A673 (cell line): Measurements from ENCODE around the gene LPCAT1. TPM values are rescaled to one million over a fixed set of nuclear protein-coding genes. Genes with fewer than 3 reads are reported as not detected.
"Not testable (repeated sequence)": the region's sequence is repeated elsewhere in the genome, so short reads cannot be mapped to it uniquely, and the experiment has no call there.

Source experiments
- BruUV-seq: library from RNA; stranded (reverse); fragments of 400-500 nt; replicated peaks from 2 replicates; lab custom pipeline; 2021; lab: Mats Ljungman, UMichigan
- CTCF ChIA-PET: fragments of 300-600 bp; sonication (Branson Sonifier 250); formaldehyde crosslinking; loops from one replicate; lab custom pipeline; 2022; ENCODE audit warnings: antibody characterized with exemption; lab: Charles Lee
- POLR2A ChIA-PET: fragments of 300-600 bp; sonication (Branson Sonifier 250); formaldehyde crosslinking; loops from one replicate; lab custom pipeline; 2022; ENCODE audit warnings: antibody characterized with exemption; ENCODE audit not compliant: low non-redundant PET; lab: Charles Lee
- DNase-seq: peaks from one replicate; pipeline ENCODE4 v3.0.0-alpha.2; 2015; ENCODE audit warnings: low spot score
- H3K27ac ChIP-seq: fragments of 200-600 bp; sonication (generic); 2 replicates; pipeline ENCODE4 v1.5.1; 2016; ENCODE audit warnings: mixed run types, low read depth, mild to moderate bottlenecking, mixed read lengths, antibody characterized with exemption, low read length; ENCODE audit not compliant: poor library complexity, severe bottlenecking
- H3K27me3 ChIP-seq: fragments of 200-600 bp; sonication (generic); replicated peaks from 2 replicates; pipeline ENCODE4 v1.6.1; 2017; ENCODE audit warnings: mixed run types, low read depth, mild to moderate bottlenecking, mixed read lengths, antibody characterized with exemption, low read length; ENCODE audit not compliant: insufficient read depth, poor library complexity
- H3K36me3 ChIP-seq: fragments of 200-600 bp; sonication (generic); 2 replicates; pipeline ENCODE4 v1.6.1; 2016; ENCODE audit warnings: mixed run types, mild to moderate bottlenecking, mixed read lengths, antibody characterized with exemption, low read length; ENCODE audit not compliant: insufficient read depth, poor library complexity, severe bottlenecking
- H3K4me1 ChIP-seq: fragments of 200-600 bp; sonication (generic); 2 replicates; pipeline ENCODE4 v1.6.1; 2017; ENCODE audit warnings: mixed run types, mild to moderate bottlenecking, mixed read lengths, antibody characterized with exemption, low read length; ENCODE audit not compliant: insufficient read depth, poor library complexity, severe bottlenecking
- H3K4me3 ChIP-seq: fragments of 200-600 bp; sonication (generic); 2 replicates; pipeline ENCODE4 v1.5.1; 2016; ENCODE audit warnings: low read depth, mixed run types, mild to moderate bottlenecking, mixed read lengths, low read length; ENCODE audit not compliant: poor library complexity, severe bottlenecking
- H3K9me3 ChIP-seq: fragments of 200-600 bp; sonication (generic); 2 replicates; pipeline ENCODE4 v1.6.1; 2016; ENCODE audit warnings: mixed run types, low read depth, mild to moderate bottlenecking, mixed read lengths, antibody characterized with exemption, low read length; ENCODE audit not compliant: poor library complexity, severe bottlenecking
- EZH2 ChIP-seq: fragments of 200-600 bp; sonication (generic); IDR thresholded peaks from 2 replicates; pipeline ENCODE4 v1.6.1; 2017; ENCODE audit warnings: borderline replicate concordance, low read depth, mild to moderate bottlenecking, mixed read lengths, antibody characterized with exemption, low read length; ENCODE audit not compliant: poor library complexity, severe bottlenecking
- intact Hi-C: fragments of 100-400 bp; cut with micrococcal nuclease; formaldehyde crosslinking; loops from one replicate; pipeline ENCODE4 v1.10.0; 2022; ENCODE audit not compliant: unreplicated experiment
- total RNA-seq: library from RNA; stranded (reverse); gene quantifications from 2 replicates; pipeline ENCODE4 v1.2.3, GENCODE V29; 2021
- TF ChIP-seq, protein P1 (sequence below): fragments of 300-800, 200-600 bp; sonication (generic); conservative IDR thresholded peaks from 2 replicates; pipeline ENCODE4 v1.5.1; 2017; ENCODE audit warnings: low read depth, mild to moderate bottlenecking, antibody characterized with exemption, low read length, moderate library complexity, mixed read lengths

The LPCAT1 gene
- total RNA-seq, 1 experiment from 2014 or later: 97.3 TPM

DNA sequence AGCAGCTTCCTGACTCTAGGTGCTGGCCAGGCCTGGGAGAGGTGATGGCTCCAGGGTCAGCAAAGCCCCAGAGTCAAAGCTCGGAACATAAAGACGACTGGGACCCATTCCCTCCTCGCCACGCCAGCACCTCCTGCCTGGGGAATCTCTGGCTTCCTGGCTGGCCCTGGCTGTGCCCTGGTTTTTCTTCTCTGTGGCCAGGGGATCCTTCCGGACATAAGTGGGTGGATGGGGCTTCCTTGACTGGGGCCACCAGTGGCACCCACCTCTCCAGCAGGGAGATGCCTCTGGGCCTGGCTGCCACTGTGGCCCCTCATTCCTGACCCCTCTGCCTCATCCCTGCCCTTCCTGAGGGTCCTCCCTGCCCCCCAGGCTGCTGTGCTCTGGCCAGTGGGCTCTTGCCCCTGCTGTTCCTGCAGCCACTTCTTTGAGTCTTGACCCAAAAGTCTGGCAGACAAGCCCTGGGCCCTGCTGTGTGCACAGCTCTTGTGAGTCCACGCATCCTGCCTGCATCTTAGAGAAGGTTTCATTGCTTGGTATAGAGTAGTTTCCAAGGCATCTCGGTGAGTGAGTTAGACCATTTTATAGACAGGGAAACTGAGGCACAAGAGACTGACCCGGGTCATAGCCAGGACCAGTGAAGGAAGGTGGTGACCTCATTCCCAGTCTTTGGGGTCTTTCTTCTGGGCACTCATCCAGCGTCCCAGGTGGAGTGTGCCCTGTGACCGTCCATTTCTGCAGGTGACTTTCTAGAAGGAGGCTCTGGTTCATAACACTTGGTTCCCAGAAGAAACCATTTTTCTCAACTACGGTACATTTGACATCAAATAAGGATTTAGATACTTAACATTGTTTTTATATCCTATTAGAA, 17.3 kb upstream of the LPCAT1 start:
- POLR2A ChIA-PET: no interaction called here
- no TSS peak for BruUV-seq
- Histone ChIP-seq H3K27ac (no peak overlapping the region), H3K36me3 (no peaks in the 10 kb centered on the region), H3K27me3 (no peaks in the 10 kb centered on the region), H3K9me3 (peaks cover 4% of the 10 kb centered on the region), H3K4me3 (no peak overlapping the region), H3K4me1 (no peaks in the 10 kb centered on the region)
- intact Hi-C loops: no loop called here
- no peak for TF ChIP-seq EZH2
- TF ChIP-seq, protein P1, sequence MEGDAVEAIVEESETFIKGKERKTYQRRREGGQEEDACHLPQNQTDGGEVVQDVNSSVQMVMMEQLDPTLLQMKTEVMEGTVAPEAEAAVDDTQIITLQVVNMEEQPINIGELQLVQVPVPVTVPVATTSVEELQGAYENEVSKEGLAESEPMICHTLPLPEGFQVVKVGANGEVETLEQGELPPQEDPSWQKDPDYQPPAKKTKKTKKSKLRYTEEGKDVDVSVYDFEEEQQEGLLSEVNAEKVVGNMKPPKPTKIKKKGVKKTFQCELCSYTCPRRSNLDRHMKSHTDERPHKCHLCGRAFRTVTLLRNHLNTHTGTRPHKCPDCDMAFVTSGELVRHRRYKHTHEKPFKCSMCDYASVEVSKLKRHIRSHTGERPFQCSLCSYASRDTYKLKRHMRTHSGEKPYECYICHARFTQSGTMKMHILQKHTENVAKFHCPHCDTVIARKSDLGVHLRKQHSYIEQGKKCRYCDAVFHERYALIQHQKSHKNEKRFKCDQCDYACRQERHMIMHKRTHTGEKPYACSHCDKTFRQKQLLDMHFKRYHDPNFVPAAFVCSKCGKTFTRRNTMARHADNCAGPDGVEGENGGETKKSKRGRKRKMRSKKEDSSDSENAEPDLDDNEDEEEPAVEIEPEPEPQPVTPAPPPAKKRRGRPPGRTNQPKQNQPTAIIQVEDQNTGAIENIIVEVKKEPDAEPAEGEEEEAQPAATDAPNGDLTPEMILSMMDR: no peak
- DNase-seq: no peak
- CTCF ChIA-PET: no interaction called here

DNA sequence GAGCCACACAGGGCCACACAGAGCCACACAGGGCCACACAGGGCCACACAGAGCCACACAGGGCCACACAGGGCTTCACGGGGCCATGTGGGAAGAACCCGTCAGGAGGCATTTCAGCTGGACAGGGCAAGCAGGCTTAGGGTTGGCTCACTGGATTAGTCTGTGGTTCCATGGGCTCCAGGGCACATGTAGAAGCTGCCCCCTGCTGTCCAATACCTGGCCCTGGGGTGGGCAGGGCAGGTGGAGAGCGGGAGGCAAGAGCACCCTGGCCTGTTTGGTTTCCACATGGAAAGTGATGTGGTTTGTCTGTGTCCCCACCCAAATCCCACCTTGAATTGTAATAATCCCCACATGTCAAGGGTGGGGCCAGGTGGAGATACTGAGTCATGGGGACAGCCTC, 16.4 kb upstream of the LPCAT1 start:
- Histone ChIP-seq H3K4me3 (no peak overlapping the region), H3K9me3 (peaks cover 4% of the 10 kb centered on the region), H3K36me3 (no peaks in the 10 kb centered on the region), H3K4me1 (no peaks in the 10 kb centered on the region), H3K27ac (no peak overlapping the region), H3K27me3 (no peaks in the 10 kb centered on the region)
- no peak for DNase-seq
- ChIA-PET CTCF (no interaction called here), POLR2A (no interaction called here)
- no TSS peak for BruUV-seq
- intact Hi-C loops: no loop called here
- no peak for TF ChIP-seq EZH2
- TF ChIP-seq, protein P1: no peak

DNA sequence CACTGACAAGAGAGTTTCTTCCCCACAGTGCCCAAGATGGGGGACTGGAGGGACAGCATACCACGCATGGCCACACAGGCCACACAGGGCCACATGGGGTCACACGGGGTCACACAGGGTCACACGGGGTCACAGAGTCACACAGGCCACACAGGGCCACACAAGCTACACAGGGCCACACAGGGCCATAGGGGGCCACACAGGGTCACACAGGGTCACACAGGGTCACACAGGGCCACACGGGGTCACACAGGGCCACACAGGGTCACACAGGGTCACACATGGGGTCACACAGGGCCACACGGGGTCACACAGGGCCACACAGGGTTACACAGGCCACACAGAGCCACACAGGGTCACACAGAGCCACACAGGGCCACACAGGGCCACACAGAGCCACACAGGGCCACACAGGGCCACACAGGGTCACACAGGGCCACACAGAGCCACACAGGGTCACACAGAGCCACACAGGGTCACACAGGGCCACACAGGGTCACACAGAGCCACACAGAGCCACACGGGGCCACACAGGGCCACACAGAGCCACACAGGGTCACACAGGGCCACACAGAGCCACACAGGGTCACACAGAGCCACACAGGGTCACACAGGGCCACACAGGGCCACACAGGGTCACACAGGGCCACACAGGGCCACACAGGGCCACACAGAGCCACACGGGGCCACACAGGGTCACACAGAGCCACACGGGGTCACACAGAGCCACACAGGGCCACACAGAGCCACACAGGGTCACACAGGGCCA, 15.8 kb upstream of the LPCAT1 start:
- intact Hi-C loops, CTCF ChIA-PET: not testable (repeated sequence)

More for the DNA sequence above, 15.8 kb upstream of the LPCAT1 start:
- POLR2A ChIA-PET, H3K9me3 ChIP-seq, DNase-seq, H3K4me3 ChIP-seq, H3K4me1 ChIP-seq, H3K27me3 ChIP-seq, BruUV-seq, H3K36me3 ChIP-seq, H3K27ac ChIP-seq: not testable (repeated sequence)
